SK-N-SH treated with all-trans-retinoic acid at 6 μM for 48 hours (cell line): ENCODE results near the gene BACE1-AS.

ENCODE experiments used
- ARNTL ChIP-seq: fragments of 450-650 bp; formaldehyde crosslinking; IDR thresholded peaks from 2 replicates; pipeline ENCODE4 v1.5.0; 2020; ENCODE audit warnings: low read depth, mild to moderate bottlenecking, moderate library complexity, borderline replicate concordance
- CREB5 ChIP-seq: fragments of 250-450 bp; sonication (Bioruptor Pico); IDR thresholded peaks from 2 replicates; pipeline ENCODE4 v1.5.1; 2020; ENCODE audit warnings: low read depth, mild to moderate bottlenecking, moderate library complexity
- CSRNP3 ChIP-seq: fragments of 250-450 bp; sonication (Bioruptor Pico); IDR thresholded peaks from 2 replicates; pipeline ENCODE4 v1.5.1; 2021; ENCODE audit warnings: mild to moderate bottlenecking, moderate library complexity
- ESRRG ChIP-seq: fragments of 250-450 bp; sonication (Bioruptor Pico); IDR thresholded peaks from 2 replicates; pipeline ENCODE4 v1.6.1; 2021; ENCODE audit warnings: mild to moderate bottlenecking
- ISL1 ChIP-seq: fragments of 250-450 bp; sonication (Bioruptor Pico); IDR thresholded peaks from 2 replicates; pipeline ENCODE4 v2.1.2; 2022; ENCODE audit warnings: mild to moderate bottlenecking, moderate library complexity
- PATZ1 ChIP-seq: fragments of 250-450 bp; sonication (Bioruptor Pico); IDR thresholded peaks from 2 replicates; pipeline ENCODE4 v1.8.0; 2020; ENCODE audit warnings: mild to moderate bottlenecking, moderate library complexity, borderline replicate concordance
- PPARA ChIP-seq: fragments of 250-450 bp; sonication (Bioruptor Pico); IDR thresholded peaks from 2 replicates; pipeline ENCODE4 v1.5.0; 2020; ENCODE audit warnings: mild to moderate bottlenecking, borderline replicate concordance
- ZFP3 ChIP-seq: fragments of 250-450 bp; sonication (Bioruptor Pico); IDR thresholded peaks from 2 replicates; pipeline ENCODE4 v1.5.0; 2020; ENCODE audit warnings: mild to moderate bottlenecking, moderate library complexity

GRCh38 chr11:117332843-117333242 is 41.7 kb downstream of the BACE1-AS start:
- no peak for TF ChIP-seq PPARA (CRISPR knock-in tag)
- TF ChIP-seq CSRNP3: no peak
- no peak for TF ChIP-seq ZFP3
- TF ChIP-seq ESRRG: no peak
- TF ChIP-seq ISL1 (CRISPR knock-in tag): no peak
- no peak for TF ChIP-seq PATZ1 (CRISPR knock-in tag)
- TF ChIP-seq ARNTL (CRISPR knock-in tag): no peak
- TF ChIP-seq CREB5 (CRISPR knock-in tag): no peak
